H9 (cell line): ENCODE data around the gene MAPKAP1. TPM values are rescaled to one million over a fixed set of nuclear protein-coding genes. Genes with fewer than 3 reads are reported as not detected.

Source experiments
- DNase-seq: peaks from one replicate; pipeline ENCODE4 v3.0.0-alpha.2; 2017
- H2AFZ ChIP-seq: one replicate; pipeline ENCODE4 v1.6.1; 2013; ENCODE audit warnings: mild to moderate bottlenecking, low read length, control low read depth, moderate library complexity
- H2AK5ac ChIP-seq: 2 replicates; pipeline ENCODE4 v1.6.1; 2013; ENCODE audit warnings: low read length, control low read depth, mixed read lengths; ENCODE audit not compliant: insufficient read length
- H2BK120ac ChIP-seq: one replicate; pipeline ENCODE4 v1.6.1; 2013; ENCODE audit warnings: low read depth, mild to moderate bottlenecking, low read length, control low read depth, inconsistent platforms; ENCODE audit not compliant: poor library complexity, severe bottlenecking
- H2BK12ac ChIP-seq: 2 replicates; pipeline ENCODE4 v1.6.1; 2013; ENCODE audit warnings: low read length, control low read depth, mixed read lengths, low read depth; ENCODE audit not compliant: insufficient read length
- H2BK15ac ChIP-seq: 2 replicates; pipeline ENCODE4 v1.6.1; 2013; ENCODE audit warnings: low read depth, low read length, control low read depth
- H2BK20ac ChIP-seq: one replicate; pipeline ENCODE4 v1.6.1; 2013; ENCODE audit warnings: low read depth, mild to moderate bottlenecking, low read length, control low read depth, inconsistent platforms; ENCODE audit not compliant: poor library complexity, severe bottlenecking
- H2BK5ac ChIP-seq: 2 replicates; pipeline ENCODE4 v1.6.1; 2013; ENCODE audit warnings: low read length, control low read depth, mixed read lengths; ENCODE audit not compliant: insufficient read length
- H3K14ac ChIP-seq: 2 replicates; pipeline ENCODE4 v1.6.1; 2013; ENCODE audit warnings: low read length, control low read depth; ENCODE audit not compliant: insufficient read depth
- H3K18ac ChIP-seq: 2 replicates; pipeline ENCODE4 v1.6.1; 2013; ENCODE audit warnings: low read depth, mild to moderate bottlenecking, mixed read lengths, low read length, control low read depth; ENCODE audit not compliant: insufficient read length
- H3K23ac ChIP-seq: 2 replicates; pipeline ENCODE4 v1.6.1; 2013; ENCODE audit warnings: low read length, control low read depth, mixed read lengths, low read depth; ENCODE audit not compliant: insufficient read length
- H3K23me2 ChIP-seq: 2 replicates; pipeline ENCODE4 v1.6.1; 2013; ENCODE audit warnings: low read depth, mild to moderate bottlenecking, mixed read lengths, low read length, control low read depth; ENCODE audit not compliant: insufficient read length, poor library complexity, severe bottlenecking
- H3K27ac ChIP-seq: 2 replicates; pipeline ENCODE4 v1.5.1; 2013; ENCODE audit warnings: low read length, control low read depth, mixed read lengths, low read depth; ENCODE audit not compliant: insufficient read length
- H3K27me3 ChIP-seq: 2 replicates; pipeline ENCODE4 v1.6.1; 2013; ENCODE audit warnings: low read length, control low read depth, inconsistent platforms; ENCODE audit not compliant: insufficient read depth
- H3K4ac ChIP-seq: 2 replicates; pipeline ENCODE4 v1.6.1; 2013; ENCODE audit warnings: low read depth, mild to moderate bottlenecking, control low read depth, inconsistent platforms, low read length, moderate library complexity
- H3K4me1 ChIP-seq: 2 replicates; pipeline ENCODE4 v1.6.1; 2013; ENCODE audit warnings: low read length, control low read depth, inconsistent platforms; ENCODE audit not compliant: insufficient read depth
- H3K4me2 ChIP-seq: 2 replicates; pipeline ENCODE4 v1.6.1; 2013; ENCODE audit warnings: low read length, control low read depth, mixed read lengths; ENCODE audit not compliant: insufficient read length, insufficient read depth
- H3K56ac ChIP-seq: 2 replicates; pipeline ENCODE4 v1.6.1; 2013; ENCODE audit warnings: low read depth, mild to moderate bottlenecking, mixed read lengths, low read length, control low read depth; ENCODE audit not compliant: insufficient read length
- H3K79me1 ChIP-seq: 2 replicates; pipeline ENCODE4 v1.6.1; 2013; ENCODE audit warnings: low read depth, mild to moderate bottlenecking, moderate library complexity, low read length, control low read depth, inconsistent platforms; ENCODE audit not compliant: insufficient read depth, poor library complexity, severe bottlenecking
- H3K79me2 ChIP-seq: 2 replicates; pipeline ENCODE4 v1.6.1; 2013; ENCODE audit warnings: low read length, control low read depth, inconsistent platforms; ENCODE audit not compliant: insufficient read depth
- H3K9ac ChIP-seq: 2 replicates; pipeline ENCODE4 v1.6.1; 2013; ENCODE audit warnings: low read length, control low read depth, mixed read lengths; ENCODE audit not compliant: insufficient read length; ENCODE audit errors: extremely low read depth
- H3K9me3 ChIP-seq: one replicate; pipeline ENCODE4 v1.6.1; 2013; ENCODE audit warnings: low read depth, low read length, inconsistent platforms; ENCODE audit not compliant: control insufficient read depth
- H3T11ph ChIP-seq: one replicate; pipeline ENCODE4 v1.6.1; 2013; ENCODE audit warnings: mild to moderate bottlenecking, low read length, control low read depth, inconsistent platforms
- H4K20me1 ChIP-seq: one replicate; pipeline ENCODE4 v1.6.1; 2013; ENCODE audit not compliant: control insufficient read depth, insufficient read length, insufficient read depth
- H4K5ac ChIP-seq: 2 replicates; pipeline ENCODE4 v1.6.1; 2013; ENCODE audit warnings: low read depth, mild to moderate bottlenecking, mixed read lengths, low read length, control low read depth; ENCODE audit not compliant: insufficient read length
- H4K8ac ChIP-seq: replicated peaks from 2 replicates; pipeline ENCODE4 v1.6.1; 2013; ENCODE audit warnings: low read length, control low read depth, mixed read lengths, low read depth; ENCODE audit not compliant: insufficient read length
- H4K91ac ChIP-seq: 2 replicates; pipeline ENCODE4 v1.6.1; 2013; ENCODE audit warnings: low read depth, mild to moderate bottlenecking, moderate library complexity, mixed read lengths, low read length, control low read depth; ENCODE audit not compliant: insufficient read length
- H3K27ac Mint-ChIP-seq, 3 experiments: 2 replicates in 2 of 3; 3 replicates in 1 of 3; pipeline ENCODE4 v1.8.0; 2020 to 2021; ENCODE audit warnings: mixed read lengths in 3 of 3, mild to moderate bottlenecking in 1 of 3, moderate library complexity in 1 of 3
- H3K27me3 Mint-ChIP-seq: 2 replicates; pipeline ENCODE4 v1.8.0; 2021; ENCODE audit warnings: low read depth, mild to moderate bottlenecking, moderate library complexity, mixed read lengths
- H3K36me3 Mint-ChIP-seq, 3 experiments: 2 replicates in 2 of 3; 3 replicates in 1 of 3; pipeline ENCODE4 v1.8.0; 2020 to 2021; ENCODE audit warnings: low read depth in 3 of 3, mixed read lengths in 3 of 3; ENCODE audit not compliant: insufficient read depth in 1 of 3
- H3K4me1 Mint-ChIP-seq, 2 experiments: 2 replicates each; pipeline ENCODE4 v1.8.0; 2020; ENCODE audit warnings: mixed read lengths in 2 of 2
- H3K4me3 Mint-ChIP-seq, 2 experiments: 2 replicates in 1 of 2; 3 replicates in 1 of 2; pipeline ENCODE4 v1.8.0; 2020 to 2021; ENCODE audit warnings: mild to moderate bottlenecking in 2 of 2, mixed read lengths in 2 of 2, moderate library complexity in 1 of 2
- H3K9me3 Mint-ChIP-seq, 2 experiments: 2 replicates in 1 of 2; 3 replicates in 1 of 2; pipeline ENCODE4 v1.8.0; 2020; ENCODE audit warnings: mild to moderate bottlenecking in 2 of 2, mixed read lengths in 2 of 2, moderate library complexity in 1 of 2
- WGBS: extraction: QIAGEN DNeasy Blood & Tissue Kit; methylation state at CpG from one replicate; pipeline ENCODE4 v1.1.7; 2013; ENCODE audit warnings: missing lambda C conversion rate, low lambda C conversion rate, mixed read lengths; ENCODE audit not compliant: insufficient read length; ENCODE audit errors: extremely low coverage; 5-methylcytosine and 5-hydroxymethylcytosine counted together
- total RNA-seq: library from RNA; stranded (reverse); gene quantifications from 2 replicates; pipeline ENCODE4 v1.2.1, GENCODE V29; 2021
- TF ChIP-seq, protein P1 (sequence below): fragments of 200-600 bp; sonication (generic); conservative IDR thresholded peaks from 3 replicates; pipeline ENCODE4 v1.8.0; 2021; ENCODE audit warnings: antibody characterized with exemption, mild to moderate bottlenecking

The MAPKAP1 gene
- total RNA-seq, 1 experiment from 2014 or later: 97.0 TPM

DNA sequence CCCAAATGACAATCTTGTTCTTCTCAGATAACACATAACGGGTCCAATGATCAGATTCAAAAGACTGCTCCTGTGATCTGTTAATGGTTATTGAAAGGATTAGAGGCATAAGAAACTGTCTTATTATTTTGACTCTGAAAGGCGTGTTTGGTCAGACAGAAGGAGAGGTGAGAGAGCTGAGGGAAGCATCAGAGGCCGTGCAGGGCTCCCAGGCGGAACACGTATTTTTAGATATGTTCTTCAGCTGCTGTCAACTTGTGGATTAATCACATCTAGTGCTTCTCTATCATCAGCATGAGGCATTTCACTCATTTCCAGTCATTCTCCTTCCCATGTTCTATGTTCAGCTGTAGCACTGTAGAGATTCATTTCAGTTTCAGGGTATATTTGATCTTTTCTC, 199.8 kb downstream of the MAPKAP1 start:
- Mint-ChIP-seq H3K9me3 (no peaks in the 10 kb centered on the region), H3K36me3 (peaks cover 0 to 6% (median 4%) of the 10 kb centered on the region in 3 experiments; a peak in 2 of 7 replicates), H3K4me3 (no peak overlapping the region), H3K27me3 (no peaks in the 10 kb centered on the region), H3K4me1 (peaks cover 14 to 19% of the 10 kb centered on the region in 2 experiments), H3K27ac (no peak overlapping the region; a peak in 1 of 7 replicates)
- DNase-seq: no peak
- H2BK5ac ChIP-seq: no peak overlapping the region
- H2BK120ac ChIP-seq: no peak overlapping the region
- no peaks in the 10 kb centered on the region for H4K20me1 ChIP-seq
- no peak overlapping the region for H3K27ac ChIP-seq
- H2BK15ac ChIP-seq: no peak overlapping the region
- H3K79me1 ChIP-seq: no peaks in the 10 kb centered on the region
- H3K14ac ChIP-seq: no peak overlapping the region
- no peak overlapping the region for H2BK12ac ChIP-seq
- TF ChIP-seq, protein P1, sequence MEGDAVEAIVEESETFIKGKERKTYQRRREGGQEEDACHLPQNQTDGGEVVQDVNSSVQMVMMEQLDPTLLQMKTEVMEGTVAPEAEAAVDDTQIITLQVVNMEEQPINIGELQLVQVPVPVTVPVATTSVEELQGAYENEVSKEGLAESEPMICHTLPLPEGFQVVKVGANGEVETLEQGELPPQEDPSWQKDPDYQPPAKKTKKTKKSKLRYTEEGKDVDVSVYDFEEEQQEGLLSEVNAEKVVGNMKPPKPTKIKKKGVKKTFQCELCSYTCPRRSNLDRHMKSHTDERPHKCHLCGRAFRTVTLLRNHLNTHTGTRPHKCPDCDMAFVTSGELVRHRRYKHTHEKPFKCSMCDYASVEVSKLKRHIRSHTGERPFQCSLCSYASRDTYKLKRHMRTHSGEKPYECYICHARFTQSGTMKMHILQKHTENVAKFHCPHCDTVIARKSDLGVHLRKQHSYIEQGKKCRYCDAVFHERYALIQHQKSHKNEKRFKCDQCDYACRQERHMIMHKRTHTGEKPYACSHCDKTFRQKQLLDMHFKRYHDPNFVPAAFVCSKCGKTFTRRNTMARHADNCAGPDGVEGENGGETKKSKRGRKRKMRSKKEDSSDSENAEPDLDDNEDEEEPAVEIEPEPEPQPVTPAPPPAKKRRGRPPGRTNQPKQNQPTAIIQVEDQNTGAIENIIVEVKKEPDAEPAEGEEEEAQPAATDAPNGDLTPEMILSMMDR: no peak
- H3K4ac ChIP-seq: no peak overlapping the region
- no peaks in the 10 kb centered on the region for H3K23me2 ChIP-seq
- H3K56ac ChIP-seq: no peak overlapping the region
- H3K27me3 ChIP-seq: no peaks in the 10 kb centered on the region
- H3K79me2 ChIP-seq: no peaks in the 10 kb centered on the region
- H3K9ac ChIP-seq: no peak overlapping the region
- H2BK20ac ChIP-seq: no peak overlapping the region
- H4K91ac ChIP-seq: no peak overlapping the region
- H4K8ac ChIP-seq: no peak overlapping the region
- no peak overlapping the region for H4K5ac ChIP-seq
- H3K4me1 ChIP-seq: no peaks in the 10 kb centered on the region; the same call in 1 of the 2 replicates
- WGBS: no CpG with 5 or more reads among the region's 5 CpGs
- no peaks in the 10 kb centered on the region for H3K9me3 ChIP-seq
- no peak overlapping the region for H3K23ac ChIP-seq
- no peak overlapping the region for H2AFZ ChIP-seq
- H3K18ac ChIP-seq: no peak overlapping the region
- no peak overlapping the region for H2AK5ac ChIP-seq
- H3T11ph ChIP-seq: no peak overlapping the region
- H3K4me2 ChIP-seq: no peak overlapping the region
